Measurements from ENCODE around the gene LSM10.
A peak's percentile ranks its signal among the peaks of the same experiment; 100 is the strongest.

The LSM10 gene

DNA sequence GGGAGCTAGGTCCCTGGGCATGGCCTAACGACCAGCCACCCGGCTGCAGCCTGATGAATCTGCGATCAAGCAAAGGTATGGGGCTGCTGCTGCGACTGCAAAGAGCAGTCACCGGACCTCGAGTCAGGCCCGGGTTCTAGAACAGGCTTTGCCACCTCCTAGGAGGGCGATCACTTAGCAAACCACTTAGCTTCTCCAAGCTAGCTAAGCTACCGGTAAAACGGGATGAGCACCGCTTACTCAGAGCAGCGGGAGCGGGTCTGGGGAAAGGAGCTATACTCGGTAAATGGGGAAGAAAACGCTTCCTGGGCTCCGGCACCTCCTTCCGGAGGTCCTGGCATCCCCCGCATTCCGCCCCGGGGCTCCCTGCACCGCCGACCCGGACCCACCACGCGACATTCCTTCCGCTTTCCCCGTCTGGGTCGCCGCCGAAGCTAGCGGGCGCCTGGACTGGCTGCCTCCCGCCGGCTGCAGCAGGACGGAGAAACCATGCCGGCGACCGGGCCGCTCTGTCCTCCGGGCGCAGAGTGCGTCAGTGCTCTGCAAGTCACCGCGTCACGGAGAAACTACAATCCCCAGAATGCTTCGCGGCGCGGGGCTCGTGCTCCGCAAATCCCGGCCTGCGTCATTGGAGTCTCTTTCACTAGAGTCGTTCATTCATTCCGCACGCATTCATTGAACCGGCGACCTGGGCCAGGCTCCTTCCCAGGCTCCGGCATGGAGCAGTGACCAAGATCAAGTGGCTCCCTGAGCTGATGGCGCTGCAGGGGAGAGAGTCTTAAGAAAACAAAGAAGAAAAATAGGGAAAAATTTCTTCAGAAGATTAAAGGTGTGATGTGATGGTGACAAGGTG, at the start of gene LSM10:
LSM10 (minus strand) TSS at position 531 of the 853 bp plus-strand sequence. CDS start 3,779 bp downstream, outside the sequence.
- DNase-seq (ENCODE audit: low read depth in 2 of 2) = peak; percentile 65 to 85

DNA sequence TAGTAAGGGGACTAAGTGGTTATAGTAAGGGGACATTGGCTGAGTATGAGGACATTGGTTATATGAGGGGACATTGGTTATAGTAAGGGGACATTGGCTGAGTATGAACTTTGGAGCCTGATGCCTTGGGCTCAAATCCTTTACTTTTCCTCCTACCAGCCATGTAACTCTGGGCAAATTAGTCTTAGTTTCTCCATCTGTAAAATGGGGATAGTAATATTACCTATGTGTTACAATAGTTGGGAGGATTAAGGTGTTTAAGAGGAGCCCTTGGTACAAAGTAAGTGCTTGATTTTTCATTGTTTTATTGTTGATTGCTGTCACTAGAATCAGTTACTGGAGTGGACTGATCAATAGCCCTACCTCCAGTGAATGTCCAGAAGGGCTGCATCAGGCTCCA, 49.7 kb upstream of the LSM10 start:
- DNase-seq (ENCODE audit: low read depth in 2 of 2) = no peak

DNA sequence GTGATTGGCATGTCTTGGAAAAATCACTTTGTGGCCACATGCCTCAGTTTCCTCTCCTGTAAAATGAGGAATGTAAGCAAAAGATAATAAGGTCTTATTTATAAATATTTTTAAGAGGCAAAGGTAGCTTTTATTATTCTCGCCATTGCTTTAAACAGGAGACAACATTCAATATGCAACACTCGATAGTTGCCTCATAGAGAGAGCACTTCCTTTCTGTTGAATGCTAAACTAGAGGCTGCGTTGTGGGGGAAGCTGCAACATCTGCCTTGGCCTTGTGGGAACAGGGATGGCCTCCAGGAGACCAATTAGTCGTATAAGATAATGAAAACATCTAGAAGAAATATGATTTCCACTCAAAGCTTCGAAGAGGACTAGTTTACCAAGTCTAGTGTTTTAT, 49.0 kb upstream of the LSM10 start:
- no peak for DNase-seq (ENCODE audit: low read depth in 2 of 2)

DNA sequence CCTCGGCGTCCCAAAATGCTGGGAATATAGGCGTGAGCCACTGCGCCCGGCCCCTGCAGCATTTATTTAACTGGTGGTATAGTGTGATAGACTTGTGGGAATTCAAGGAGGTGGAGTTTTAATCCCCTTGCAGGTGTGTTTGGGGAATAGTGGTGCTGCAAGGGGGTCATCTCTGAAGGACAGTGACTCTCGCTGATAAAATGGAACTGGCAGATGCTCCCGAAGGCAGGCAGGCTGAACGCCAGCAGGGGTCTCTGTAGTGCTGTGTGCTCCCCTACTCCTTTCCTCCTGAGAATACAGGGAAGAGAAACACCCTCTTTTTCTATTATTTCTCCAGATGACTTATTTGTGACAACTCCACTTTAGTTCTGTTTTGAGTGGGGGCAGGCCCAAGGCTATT, 48.6 kb upstream of the LSM10 start:
- DNase-seq (ENCODE audit: low read depth in 2 of 2) = no peak

DNA sequence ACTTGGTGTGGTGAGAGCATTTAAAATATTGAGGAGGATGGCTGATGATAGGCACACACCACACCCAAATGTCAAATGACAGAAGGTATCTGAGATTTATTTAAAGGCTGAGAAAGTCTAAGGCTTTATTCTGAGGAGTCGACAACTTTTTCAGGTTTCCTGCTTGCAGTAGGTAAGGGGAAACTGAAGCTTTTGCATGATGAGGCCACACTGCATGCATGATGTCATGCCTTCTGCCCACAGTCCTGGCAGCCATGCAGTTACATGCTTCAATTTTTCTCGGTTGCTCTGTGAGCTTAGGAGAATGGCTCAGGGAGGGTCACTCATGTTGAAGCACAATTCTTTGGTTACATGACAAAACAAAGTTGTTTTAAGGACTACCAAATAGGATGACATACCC, 45.6 kb upstream of the LSM10 start:
- no peak for DNase-seq (ENCODE audit: low read depth in 2 of 2)

DNA sequence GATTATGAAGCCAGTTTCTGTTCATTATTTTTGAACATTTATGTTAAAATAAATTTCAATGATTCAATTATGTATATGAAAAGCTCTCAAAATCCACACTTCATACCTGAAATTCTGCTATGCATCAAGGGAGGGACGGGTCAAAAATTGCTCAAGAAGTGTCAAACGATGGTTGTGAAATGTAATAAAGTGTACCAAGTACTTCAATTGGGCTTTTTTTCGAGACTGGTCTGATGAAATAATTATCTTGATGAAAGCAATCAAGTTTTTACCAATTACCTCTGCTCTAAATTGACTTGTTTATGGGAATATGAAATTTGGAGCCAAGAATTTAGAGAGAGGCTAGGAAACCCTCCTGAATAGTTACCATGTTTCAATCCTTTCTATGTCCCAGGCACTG, 44.6 kb upstream of the LSM10 start:
- no peak for DNase-seq (ENCODE audit: low read depth in 2 of 2)

DNA sequence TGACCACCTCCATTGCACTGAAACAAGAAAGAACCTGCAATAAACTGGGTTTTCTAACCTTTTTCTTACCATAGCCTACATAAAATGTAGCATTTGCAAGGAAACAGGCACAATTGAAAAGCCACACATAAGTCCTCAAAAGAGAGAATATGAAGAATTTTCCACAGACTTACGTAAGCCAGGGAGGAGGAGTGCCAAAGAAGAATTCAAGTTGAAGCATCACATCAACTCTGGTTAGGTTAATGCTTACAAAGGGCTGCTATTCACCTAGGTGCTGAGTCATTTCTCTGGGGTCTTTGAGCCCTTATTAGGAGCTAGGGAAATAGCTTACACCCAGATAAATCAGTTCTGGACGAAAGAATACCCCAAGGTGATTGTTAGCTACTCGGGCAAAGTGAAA, 42.9 kb upstream of the LSM10 start:
- DNase-seq (ENCODE audit: low read depth in 2 of 2) = no peak

DNA sequence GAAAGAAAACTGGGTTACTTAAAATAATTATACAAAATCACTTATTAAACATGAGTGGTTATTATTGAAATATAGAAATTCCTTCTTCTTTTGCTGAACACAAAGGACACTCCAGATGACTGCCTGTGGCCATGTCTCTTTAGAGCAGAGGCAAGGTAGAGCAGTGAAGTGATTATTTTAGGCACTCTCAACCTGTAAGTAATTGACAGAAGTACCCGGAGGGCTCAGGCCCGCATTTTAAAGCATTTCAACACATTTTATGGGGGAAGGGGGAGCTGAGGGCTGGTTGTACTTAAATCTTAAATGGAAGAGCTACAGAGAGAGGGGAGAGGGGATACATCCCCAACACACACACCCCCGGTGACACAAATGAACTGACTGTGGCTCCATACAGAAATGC, 42.3 kb upstream of the LSM10 start:
- no peak for DNase-seq (ENCODE audit: low read depth in 2 of 2)

DNA sequence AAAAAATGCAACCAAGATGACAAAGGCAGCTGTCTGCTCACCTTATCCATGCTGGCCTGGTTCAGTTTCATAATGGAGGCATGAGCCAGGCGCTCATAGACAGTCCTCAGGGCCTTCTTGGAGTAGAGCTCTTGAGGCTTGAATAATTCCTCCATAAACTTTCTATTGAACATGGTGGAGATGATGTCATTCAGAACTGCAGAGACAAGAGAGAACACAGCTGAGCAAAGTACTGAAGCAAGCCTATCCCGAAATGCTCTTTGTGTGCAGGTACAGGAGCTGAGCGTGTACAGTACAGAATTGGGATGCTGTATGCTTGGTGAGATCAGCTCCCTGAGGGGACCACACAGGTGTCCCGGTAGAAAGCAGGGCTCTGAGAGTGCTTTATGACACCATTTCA, 41.0 kb upstream of the LSM10 start:
- no peak for DNase-seq (ENCODE audit: low read depth in 2 of 2)

DNA sequence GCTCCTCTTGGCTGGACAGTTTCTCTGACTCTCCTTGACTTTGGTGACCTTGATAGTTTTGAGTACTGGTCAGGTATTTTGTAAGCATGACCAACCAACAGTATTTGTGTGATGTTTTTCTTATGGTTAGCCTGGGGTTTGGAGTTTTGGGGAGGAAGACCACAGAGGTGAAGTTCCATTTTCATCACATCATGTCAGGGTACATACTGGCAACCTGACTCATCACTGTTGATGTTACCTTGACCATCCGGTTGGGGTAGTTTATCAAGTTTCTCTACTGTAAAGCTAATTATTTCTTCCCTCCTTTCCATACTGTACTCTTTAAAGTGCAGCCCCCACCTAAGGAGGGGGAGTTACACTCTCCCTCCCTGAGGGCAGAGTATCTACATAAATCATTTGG, 39.1 kb upstream of the LSM10 start:
- no peak for DNase-seq (ENCODE audit: low read depth in 2 of 2)

DNA sequence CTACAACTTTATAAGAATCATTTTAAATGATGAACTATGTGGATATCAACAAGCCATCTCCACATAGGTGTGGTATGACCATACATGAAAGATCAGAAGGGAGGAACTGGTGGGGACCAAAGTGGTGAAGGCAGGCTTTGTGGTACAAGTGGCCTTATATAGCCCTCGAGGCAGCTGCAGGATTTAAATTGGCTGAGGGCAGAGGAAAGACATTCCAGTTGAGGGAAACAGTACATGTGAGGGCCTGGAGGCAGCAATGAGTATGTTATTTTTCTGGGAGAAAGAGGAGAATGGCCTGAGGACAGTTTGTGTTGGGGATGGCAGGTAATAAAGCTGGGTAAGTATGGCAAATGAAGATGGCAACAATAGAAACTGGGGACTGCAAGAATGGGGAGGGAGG, 35.4 kb upstream of the LSM10 start:
- no peak for DNase-seq (ENCODE audit: low read depth in 2 of 2)

DNA sequence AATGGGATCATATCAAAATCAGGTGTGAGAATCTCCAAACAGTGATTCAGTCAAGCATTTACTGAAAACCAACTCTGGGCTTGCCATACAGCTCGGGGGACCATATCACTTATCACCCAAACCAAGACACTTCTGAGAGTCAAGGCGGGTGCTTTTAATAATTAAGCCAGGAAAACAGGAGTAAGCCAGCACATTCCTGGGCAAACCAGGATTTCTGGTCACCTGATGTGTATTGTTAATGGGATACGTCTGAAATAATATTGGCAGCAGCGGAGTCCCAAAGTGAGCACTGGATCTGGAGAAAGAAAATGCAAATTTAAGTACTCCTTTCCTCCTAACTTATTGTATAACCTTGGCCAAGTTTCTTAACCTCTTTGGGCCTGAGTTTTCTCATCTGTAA, 34.9 kb upstream of the LSM10 start:
- no peak for DNase-seq (ENCODE audit: low read depth in 2 of 2)

DNA sequence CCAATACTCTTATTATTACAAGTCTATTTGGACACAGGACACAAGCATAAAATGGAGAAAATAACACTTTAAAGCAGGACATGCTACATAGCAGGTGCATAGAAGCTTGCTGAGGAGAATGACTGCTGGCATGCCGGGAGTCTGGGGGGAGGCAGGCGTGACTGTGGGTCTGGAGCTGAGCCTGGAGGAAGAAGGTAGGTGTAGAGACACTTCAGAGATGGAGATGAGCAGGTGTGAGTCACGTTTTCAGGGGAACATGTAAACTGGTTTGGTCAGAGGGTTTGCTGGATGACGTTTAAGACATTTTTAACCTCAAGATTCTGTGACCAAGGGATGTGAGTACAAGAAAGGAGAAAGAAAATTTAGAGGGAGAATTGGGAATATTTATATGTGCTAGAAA, 28.1 kb upstream of the LSM10 start:
- no peak for DNase-seq (ENCODE audit: low read depth in 2 of 2)

DNA sequence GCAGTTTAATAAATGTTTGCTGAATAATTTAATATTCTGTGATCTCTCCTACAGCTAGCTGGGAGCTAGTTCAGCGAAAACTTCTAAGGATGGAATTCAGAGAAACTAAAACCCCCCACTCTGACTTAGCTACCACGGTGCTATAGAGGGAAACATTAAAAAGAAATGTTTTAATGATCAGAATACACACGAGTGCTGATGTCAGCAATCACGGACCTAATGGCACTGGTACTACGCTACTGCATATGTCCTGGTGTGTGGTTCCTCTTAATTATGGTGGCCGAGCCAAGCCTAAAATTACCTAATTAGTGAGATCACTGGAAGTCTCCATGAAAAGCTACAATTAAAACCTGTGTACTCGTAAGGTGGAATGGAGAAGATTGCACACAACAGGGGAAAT, 23.9 kb upstream of the LSM10 start:
- DNase-seq (ENCODE audit: low read depth in 2 of 2) = no peak

DNA sequence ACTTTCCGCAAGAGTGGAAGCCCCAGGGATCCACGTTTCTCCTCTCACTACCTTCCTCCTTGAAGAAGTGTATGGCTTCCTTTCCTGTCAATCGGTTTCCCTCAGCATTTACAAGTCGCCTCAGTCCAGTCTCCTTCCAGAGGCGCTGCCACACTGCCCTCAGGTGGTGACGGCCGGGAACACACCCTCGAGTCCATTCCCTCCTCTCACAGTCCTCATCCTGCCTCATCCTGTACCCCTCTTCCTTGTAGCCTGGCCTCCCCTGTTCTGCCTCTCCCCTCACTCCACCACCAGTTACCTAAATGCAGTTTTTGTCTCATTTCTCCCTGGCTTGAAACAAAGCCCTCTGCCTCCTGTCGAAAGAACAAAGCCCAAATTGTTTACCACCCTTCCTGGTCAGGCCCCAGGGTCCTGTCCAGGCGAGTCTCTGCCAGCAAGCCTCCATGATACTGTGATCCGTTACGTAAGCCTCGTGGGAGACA, 23.2 kb upstream of the LSM10 start:
- DNase-seq (ENCODE audit: low read depth in 2 of 2) = peak; percentile 81 to 93

DNA sequence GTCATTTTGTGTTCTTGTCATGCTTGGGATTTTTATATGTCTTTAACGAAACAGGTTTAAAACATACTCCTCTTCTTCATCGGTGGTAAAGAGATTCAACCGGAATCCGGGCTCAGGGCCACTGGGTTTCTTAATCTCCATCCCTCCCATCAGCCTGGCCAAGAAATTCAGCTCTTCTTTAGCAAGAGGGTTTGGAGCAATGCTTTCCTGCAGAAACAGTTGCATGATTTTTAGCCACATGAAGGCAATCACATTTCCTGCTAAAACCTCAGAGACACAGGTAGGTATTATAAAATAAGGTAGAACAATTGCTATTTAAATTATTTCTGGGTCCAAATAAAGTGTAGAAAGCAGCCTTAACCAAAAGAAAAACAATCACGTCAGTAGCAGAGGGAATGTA, 22.7 kb upstream of the LSM10 start:
- DNase-seq (ENCODE audit: low read depth in 2 of 2) = no peak

DNA sequence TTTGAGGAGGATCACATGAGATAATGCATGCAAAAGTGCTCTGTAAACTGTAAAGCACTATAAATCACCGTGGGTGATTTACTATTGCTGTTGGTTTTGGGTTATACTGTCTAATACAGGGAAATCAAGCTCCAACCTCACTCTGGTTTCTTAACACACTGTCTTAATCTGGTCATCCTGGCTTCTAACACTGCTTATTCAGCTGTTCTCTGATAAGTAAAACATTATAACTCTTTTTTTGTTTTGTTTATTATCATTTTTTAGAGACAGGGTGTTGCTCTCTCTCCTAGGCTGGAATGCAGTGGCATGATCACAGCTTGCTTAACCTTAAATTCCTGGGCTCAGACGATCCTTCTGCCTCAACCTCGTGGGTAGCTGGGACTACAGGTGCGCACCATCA, 21.9 kb upstream of the LSM10 start:
- DNase-seq (ENCODE audit: low read depth in 2 of 2) = no peak

DNA sequence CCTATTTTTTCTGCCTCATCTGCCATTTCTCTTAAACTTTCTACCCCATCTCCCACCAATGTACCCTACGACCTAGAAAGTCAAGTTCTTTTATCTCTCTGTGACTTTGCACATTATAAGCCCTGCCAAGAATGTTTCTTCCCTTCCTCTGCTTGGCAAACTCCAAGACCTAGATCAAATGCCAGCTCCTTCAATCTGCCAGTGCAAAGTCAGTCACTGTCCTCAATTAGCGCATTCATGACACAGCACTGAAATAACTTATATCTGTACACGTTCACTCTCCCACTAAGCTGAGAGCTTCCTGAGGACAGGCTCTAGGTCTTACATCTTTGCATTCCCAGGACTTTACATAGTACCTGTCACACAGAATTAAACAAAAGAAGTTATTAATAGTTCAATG, 21.4 kb upstream of the LSM10 start:
- DNase-seq (ENCODE audit: low read depth in 2 of 2) = no peak

DNA sequence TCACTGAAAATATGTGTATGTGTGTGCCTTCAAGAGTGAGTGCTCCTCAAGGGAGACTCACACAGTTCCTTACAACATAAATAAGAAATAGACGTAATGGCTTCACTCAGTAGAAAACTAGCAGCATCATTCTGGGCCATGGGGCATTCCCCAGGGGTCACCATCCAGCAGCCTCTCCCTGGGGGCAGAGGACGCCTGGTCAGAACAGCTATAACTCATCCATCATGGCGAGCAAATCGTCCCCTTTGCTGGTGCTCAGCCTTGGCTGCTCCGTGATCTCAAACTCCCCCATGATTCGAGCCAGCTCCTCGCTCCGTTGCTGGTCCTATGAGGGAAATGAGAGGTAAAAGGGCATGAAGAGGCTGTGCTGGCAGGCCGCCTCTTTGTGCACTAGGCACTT, 20.2 kb upstream of the LSM10 start:
- DNase-seq (ENCODE audit: low read depth in 2 of 2) = no peak

DNA sequence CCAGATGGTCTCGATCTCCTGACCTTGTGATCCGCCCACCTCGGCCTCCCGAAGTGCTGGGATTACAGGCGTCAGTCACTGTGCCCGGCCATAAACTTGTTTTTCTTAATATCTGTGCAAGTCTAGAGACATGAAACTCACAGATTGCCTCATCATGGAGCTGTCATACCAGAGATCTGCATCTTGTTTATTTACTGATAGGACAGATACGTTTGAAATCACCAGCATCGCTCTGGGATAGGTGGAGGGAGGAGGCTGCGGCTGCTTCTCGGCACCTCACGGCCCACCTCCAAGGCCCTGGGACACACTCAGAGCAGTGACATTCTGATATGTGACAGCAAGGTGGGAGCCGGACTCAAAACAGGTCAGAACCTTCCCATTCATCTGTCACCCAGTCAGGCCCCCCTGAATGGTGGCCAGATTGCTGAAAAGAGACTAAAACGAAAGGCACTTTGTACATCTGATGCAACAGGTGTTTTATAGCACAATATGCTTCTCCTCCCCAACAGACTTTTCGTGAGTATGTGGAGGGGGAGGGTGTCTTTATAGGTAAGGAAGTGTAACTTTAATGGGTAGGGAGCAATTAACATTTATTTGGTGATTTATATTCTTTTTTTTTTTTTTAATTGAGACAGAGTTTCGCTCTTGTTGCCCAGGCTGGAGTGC, 18.1 kb upstream of the LSM10 start:
- no peak for DNase-seq (ENCODE audit: low read depth in 2 of 2)

DNA sequence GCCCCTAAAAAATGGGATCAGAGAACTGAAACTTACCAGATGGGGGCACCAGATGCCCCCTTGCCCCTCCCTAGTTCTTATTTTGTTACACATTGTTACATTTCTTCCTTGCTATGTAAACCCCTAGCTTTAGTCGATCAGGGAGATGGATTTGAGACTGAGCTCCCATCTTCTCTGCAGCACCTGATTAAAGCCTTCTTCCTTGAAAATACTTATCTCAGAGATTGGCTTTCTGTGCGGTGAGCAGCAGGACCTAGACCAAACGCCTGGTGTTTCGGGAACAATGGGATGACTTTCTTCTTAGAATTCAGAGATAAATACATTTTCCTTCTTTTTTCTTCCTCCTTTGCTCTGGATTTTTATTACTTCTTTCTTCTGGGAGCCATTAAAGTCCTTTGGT, 16.7 kb upstream of the LSM10 start:
- DNase-seq (ENCODE audit: low read depth in 2 of 2) = no peak

DNA sequence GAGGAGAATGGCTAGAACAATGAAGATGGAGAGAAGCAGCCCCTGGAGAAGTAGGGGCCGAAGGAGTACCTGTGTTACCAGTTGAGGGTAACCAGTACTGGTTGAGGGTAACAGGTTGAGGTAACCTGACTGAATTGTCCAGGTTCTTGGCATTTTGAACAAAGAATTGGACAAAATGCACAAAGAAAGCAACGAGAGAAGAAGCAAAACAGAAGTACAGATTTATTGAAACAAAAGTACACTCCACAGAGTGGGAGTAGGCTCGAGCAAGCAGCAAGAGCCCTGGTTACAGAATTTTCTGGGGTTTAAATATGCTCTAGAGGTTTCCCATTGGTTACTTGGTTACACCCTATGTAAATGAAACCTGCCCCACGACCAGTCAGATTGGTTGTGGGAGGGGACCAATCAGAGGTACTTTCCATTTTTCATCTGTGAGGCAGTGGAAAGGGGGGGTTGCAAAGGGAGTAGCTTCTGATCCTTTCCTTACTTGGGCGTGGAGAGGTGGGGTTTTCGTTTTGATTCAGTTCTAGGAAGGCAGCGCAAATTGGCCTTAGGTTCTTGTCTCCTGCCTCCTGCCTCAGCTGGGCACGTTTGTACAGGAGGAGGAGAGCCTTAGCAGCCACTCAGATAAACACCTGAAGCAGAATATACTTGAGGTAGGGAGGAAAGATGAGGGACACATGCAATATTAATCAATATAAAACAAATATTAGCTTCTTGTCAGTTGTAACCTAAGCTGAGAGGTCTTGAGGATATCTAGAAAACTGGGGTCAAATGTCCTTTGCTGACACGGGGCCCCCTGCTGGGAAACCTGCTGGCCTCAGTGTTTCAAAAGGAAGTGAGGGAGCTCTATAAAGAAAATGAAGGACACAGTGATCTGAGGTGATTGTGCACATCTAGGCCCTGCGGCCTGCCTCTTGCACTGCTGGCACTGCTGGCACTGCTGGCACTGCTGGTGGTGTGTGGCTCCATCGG, 14.3 kb upstream of the LSM10 start:
- no peak for DNase-seq (ENCODE audit: low read depth in 2 of 2)

All from stimulated activated CD4-positive, alpha-beta T cell treated with anti-CD3 and anti-CD28 coated beads, Interleukin-1b, Interleukin-23, amount 100 ng/mL, for 1 hour (primary cell).